IPS-NIHi11 (cell line): ENCODE results near the gene REN.

Experiments
- DNase-seq: peaks from one replicate; pipeline ENCODE4 v3.0.0; 2012; ENCODE audit warnings: mixed read lengths, low spot score

Gene REN

DNA sequence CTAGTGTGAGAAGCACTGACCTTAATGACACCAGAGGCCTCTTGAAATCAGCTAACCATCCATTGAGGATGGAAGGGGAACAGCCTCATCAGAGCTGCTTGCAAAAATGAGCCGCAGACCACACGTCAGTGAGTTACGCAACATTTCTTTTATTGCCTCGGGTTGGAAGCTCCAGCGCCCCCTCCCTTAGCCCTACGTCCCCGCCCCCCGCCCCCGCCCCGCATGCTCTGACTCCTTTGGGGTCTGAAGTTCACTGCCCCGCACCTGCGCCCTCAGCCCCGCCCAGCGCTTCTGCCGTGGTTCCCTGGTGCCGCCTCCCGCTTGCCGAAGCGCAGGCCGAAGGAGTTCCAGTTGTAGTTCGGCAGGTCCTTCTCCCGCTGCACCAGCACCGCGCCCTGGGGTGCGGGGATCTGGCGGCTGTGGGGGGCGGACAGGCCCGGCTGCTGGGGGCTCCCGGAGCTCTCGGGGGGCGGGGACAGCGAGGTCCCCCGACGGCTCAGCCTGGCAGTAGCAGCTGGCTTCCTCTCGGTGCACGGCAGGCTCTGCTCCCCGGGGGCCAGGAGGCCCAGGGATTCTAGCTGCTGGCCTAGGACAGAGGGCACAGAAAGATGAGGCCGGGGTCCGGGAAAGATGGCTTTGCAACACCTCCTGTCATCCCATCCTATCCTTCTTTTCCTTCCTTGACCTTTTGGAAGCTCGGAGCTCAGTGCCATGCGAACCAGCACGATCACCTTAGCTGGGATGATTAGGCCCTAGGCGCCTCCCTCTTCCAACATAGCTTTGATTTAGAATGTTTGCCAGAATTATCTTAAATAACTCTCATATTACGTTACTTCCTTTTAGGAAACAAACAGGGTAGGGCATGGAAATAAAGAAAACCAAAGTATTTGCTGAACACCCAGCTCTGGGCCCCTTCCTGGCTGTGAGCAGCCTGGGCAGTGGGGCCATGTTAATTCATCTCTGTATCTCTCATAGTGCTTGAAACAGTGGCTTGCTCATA, 24.4 kb upstream of the REN start:
- DNase-seq, result peak; percentile 84

DNA sequence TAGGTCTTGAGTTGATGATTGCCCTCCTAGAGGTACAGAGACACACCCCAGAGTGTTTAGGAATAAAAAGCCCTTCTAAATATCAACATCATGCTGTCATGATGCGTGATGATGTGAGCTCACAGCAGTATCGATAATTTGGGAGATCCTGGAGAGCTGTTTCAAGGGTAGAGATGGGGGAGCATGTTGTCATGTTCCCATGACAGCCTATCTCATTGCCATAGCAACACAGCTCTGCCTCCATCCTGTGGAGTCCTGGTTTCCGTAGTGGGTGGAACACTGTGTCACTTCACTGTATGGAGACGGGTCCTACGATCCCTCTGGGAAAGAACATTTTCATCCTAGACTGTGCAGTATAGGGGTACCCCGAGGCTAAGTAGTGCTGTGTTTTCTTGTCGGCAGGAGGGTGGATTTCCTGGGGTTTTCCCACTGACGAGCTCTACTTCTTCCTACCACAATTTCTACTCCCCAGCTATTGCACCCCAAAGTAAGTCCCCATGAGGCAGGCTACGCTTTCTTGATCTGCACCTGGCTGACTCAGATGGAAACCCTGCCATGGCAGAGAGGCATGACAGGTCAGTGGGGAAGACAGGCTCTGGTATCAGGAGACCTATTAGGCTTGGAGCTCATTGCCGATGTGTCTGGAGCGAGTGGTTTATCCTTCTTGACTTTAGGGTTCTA, 23.0 kb upstream of the REN start:
- DNase-seq, result no peak

DNA sequence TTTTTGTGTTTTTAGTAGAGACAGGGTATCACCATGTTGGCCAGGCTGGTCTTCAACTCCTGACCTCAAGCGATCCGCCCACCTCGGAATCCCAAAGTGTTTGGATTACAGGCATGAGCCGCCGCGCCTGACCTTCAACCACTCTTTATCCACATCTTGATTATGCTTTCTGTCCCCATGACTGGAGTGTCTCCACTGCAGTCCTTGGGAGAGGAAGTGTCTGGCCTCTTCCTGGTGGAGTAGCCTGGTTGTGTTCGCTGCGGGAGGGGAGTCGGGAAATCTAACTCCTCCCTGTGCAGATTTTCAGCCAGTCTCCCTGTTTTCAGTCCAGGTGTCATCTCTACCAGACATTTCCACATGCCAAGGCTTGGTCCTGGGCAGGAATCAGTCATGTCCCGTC, 20.5 kb upstream of the REN start:
- DNase-seq, result no peak

DNA sequence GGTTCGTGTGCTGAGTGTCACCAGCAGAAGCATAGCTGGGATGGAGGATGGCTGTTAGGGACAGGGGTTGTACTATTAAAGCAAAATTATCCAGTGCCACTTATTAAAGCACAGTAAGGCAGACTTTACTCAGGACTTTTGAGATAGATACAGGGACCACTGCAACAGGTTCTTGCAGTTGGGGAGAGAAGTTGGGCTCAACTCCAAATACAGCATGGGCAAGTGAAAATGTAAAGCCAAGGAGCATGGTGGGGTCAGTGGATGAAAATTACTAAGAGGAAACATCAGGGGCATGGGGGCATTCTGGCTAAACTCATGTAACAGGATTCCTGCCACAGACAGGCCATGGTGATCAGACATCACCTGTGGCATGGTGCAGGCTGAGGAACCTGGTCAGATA, 15.0 kb upstream of the REN start:
- DNase-seq, result no peak

DNA sequence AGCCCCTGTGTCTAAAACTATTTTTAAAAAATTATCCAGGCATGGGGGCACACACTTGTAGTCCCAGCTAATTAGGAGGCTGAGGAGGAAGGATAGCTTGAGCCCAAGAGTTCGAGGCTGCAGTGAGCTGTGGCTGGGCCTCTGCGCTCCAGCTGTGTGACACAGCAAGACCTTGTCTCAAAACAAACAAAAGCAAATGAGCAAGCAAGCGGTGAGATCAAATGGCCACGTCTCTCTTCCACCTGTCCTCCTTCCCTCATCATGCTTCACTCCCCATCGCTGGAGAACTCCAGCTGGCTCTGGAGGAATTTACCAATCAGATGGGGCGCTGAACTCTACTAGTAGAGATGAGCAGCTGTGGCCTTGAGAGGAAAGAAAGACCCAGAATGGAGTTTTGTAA, 14.0 kb upstream of the REN start:
- no peak for DNase-seq

DNA sequence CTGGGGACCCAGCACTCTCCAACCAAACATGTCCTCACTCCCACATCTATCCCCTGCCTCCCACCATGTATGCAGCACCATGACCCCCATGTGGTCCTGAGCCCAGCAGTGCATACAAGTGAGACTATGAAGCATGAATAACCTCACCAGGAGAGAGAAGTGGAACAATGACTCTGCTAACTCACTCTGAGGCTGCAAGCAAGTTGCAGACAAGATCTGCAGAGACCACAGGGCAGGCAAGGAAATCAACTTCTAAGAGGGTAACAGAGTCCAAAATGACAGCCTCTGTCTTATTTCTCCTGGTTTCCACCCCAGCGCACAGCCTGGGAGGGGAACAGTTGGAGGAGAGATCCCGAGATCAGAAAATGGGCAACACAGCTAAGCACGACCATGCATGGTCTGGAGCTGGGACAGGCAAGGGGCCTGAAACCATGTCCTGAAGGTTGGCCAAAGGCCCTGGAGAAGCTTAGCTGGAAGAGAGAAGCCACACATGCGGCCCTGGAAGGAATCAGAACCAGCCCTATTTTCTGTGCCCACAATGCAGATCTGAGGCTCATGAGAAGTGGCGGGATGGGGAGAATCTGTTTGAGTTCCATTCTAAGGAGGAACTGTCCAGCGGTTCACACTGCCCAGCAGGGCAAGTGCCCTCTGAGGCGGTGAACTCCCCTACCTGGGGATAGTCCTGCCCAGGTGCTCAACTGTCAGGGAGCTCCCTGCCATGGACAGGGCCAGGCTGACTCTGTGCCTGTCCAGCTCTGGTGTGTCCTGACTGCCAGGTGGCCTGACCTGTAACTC, 12.5 kb upstream of the REN start:
- no peak for DNase-seq

DNA sequence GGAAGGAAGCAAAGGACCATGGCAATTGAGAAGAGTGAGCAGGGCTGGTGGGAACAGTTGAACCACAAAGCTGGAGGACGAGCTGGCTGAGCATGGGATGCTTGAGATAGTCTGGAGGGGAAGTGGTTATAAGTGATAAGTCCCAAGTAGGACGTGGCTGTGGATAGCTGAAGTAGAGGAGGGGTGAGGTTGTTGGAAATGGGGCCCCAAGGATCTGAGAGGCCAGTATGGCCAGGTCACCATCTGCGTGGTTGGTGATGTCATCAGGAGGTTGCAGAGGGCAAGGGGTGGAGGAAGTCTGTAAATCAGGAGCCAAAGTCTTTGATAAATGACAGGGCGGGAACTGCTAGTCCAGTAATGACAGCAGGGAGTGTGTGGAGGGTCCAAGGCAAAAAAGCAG, 11.0 kb upstream of the REN start:
- DNase-seq, result no peak

DNA sequence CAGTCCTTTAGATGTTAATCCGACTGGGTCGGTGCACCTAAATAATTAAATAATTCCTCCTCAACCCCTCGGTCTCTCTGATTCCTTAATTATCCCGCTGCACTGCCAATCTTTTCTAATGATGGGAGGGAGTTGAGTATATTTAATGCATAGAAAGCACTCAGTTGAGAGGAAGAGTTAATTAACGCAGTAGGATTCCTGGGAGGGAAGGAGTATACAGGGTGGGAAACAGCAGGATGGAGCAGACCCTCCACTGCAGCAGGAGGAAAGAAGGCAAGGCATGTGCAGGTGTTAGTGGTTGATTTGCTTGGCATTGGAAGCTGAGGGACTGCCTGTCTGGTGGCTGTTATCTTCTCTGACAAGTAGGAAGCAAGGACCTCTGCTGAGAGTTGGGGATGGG, 9.9 kb upstream of the REN start:
- DNase-seq, result no peak

DNA sequence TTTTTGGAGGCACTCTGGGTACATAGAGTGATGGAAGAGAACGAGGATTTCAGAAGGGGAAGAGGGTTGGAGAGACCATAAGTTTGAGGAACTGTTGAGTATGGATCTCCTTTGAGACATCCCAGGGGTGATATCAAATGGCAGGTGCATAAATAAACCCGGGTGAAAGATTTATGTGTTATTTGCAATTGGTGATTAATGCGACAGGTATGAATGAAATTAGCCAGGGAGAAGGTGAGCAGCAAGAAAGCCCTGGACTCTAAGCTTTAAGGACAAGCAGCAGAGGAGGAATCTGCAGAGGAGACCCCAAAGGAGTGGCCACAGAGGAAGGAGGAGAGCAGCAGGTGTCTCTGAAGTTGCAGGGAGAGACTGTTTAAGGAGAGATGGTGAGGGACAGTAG, 8.8 kb upstream of the REN start:
- DNase-seq, result no peak

DNA sequence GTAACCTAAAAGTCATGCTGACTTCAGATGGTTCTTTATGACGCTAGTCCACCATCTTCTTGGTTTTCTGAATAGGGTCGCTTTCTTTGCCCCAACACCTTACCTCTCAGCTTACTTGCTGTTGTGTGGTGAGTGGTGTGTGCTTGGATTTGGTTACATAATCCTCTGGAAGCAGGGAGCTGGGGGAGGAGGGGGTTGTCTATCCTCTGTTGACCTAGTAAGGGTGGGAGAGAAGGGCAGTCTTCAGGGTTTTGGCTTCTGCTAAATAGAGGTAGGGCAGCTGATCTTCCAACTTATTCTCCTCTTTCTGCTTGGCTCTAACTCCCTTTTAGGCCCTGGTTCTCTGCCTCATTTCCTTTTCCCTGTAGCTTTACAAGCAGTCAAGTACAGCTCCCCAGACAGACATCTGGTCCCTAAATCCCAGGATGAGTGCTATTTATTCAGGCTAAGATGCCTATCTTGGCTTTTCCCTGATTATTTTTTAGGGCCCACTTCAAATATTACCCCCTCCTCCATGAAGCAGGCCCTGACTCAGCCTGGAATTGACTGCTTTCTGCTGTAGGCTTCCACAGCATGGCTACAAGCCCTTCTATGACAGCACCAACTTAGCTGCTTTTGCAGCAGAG, 6.4 kb upstream of the REN start:
- DNase-seq, result no peak

DNA sequence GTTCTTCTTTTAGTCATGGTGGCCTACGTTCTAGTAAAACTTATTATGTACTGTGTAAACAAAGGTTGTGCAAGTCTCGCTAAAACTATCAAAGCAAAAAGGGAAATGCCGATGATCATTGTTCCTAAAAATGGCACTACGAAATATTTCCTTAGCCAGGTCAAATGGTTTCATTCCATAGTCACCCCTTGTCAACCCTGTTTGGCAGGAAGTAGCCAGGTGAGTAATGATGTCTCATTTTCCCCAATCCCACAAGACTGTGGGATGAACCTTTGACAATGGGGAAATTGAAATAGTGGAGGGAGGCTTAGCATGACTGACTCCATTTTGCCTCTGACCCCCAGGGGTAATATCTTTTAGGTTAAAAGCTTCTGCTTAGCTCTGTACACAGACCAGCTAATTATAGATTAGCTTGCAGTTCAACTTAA, 5.6 kb upstream of the REN start:
- no peak for DNase-seq

DNA sequence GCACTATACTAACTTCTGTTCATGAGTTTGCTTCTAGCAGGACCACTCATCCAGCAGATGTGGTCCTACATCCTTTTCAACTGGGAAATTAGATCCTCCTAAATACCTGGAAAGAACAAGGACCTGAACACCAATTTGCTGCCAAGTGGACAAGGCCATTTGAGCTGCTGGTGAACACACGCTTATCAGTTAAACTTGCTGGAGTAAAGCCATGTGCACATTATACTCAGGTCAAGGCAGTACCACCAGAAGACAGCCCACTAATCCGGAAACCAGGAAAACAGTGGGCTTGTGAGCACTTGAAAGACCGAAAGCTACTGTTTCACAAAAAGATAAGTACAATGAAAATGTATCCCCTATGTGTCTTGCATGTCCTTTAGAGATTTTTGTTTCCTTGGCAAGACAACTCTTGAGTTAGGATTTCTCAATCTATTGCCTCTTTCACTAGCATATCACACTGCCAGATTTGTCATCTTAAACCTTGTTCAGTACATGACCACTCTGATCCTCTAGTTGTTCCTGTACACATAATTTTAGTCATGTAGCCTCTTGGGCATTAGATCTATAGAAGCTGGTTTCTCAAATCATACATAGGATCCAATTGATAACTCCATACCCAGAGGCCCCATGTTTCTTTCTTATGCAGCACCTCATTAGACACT, 4.5 kb upstream of the REN start:
- no peak for DNase-seq

DNA sequence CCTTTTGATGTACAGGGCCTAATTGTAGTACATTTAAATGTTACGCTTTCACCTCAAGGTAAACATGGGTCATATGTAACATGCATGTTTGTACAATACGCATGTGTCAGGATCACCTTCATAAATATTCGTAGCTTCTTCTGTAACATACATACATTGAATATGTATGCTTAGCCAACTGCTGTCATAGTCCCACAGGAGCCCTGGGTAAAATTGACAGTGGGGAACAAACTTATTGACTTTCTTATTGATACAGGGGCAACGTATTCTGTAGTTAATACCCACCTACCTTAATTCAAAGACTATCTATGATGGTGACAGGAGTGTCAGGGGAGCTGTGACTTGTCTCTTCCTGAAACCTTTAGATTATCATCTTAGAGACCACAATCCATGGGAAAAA, 3.7 kb upstream of the REN start:
- no peak for DNase-seq

DNA sequence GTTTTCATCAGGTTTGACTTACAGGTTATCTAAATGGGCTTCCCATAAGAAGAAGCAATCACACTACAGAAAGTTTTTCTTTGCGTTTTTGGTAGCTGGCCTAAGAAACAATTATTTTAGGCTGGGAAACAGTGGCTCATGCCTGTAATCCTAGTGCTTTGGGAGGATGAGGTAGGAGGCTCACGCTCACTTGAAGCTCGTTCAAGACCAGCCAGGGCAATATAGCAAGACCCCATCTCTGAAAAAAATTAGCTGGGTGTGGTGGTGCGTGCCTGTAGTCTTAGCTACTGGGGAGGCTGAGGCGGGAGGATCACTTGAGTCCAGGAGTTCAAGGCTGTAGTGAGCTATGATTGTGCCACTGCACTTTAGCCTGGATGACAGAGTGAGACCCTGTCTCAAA, 1.6 kb upstream of the REN start:
- no peak for DNase-seq

DNA sequence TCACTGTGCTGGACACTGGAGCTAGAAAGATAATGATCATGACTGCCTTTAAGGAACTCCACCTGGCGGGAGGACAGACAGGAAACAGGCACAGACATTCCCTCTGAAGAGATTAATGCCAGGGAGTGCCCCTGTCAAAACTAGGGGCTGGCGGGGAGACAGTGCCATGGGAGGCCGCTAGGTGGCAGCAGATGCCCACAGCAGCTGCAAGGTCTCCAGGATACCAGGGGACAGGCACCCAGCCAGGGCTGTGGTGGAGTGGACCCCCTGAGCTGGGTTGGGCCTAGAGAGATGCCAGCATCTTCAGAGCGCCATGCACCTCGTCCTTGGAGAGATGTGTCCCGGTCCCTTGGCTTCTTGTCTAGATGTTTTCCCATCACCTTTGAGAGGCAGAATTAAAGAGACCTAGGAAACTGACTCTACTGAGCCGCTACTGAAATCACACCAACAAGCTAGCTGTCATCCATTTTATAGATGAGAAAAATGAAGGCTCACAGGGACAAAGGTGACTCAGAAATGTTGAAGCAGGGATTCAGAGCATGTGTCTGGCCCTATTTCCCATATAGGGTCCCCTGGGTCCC, 3.6 kb downstream of the REN start:
- peak; percentile 94 for DNase-seq

DNA sequence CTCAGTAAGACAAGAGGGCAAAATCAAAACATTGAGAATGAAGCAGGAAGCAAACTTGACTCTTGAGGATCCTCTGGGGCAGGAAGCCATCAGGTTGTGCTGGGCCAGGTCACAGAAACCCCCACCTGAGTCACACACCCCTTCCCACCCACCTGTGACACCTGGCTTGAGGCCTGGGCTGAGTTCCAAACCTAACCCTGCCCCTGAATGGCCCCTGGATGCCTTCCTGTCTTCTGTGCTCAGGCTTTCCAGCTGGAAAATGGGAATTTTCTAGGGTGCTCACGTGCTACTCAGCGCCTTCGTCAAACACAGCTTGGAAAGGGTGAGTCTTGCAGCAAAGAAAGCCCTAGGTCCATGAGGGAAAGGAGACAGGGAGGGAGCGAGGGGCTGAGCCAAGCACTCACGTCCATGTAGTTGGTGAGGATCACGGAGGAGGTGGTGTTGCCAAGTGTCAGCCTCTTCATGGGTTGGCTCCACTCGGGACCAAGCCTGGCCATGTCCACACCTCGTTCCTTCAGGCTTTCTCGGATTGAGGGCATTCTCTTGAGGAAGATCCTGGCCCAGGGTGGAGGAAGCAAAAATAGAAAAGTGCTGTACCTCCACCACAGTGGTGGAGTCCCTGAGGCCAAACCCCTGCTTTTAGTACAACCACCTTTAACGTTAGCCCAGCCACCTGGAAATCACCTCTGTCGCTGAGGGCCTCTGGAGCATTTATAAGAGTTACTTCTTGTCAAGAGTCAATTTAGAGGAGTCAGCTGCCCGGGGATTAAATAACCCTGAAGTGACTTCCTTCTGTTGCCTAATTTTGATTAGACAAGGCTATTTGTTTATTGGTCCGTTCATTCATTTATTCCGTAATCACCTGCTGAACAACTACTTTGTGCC, 4.3 kb downstream of the REN start:
- no peak for DNase-seq

DNA sequence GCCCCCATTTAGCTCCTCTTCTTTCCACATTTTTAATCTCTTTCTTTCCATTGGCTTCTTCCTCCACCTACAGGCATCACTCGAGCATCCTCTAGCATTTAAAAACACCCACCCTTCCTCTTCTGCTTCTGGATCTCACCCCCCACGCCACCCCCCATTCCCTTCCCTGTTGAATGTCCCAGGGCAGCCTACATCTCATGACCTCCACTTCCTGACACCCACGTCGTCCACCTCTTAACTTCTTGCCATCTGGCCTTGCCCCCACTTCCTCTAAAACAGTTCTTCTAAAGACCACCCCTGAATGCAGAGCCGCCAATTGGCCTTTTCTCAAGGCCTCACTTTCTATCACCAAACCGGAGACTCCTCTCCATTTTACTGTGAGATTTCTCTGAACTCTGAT, 8.2 kb downstream of the REN start:
- DNase-seq, result no peak

DNA sequence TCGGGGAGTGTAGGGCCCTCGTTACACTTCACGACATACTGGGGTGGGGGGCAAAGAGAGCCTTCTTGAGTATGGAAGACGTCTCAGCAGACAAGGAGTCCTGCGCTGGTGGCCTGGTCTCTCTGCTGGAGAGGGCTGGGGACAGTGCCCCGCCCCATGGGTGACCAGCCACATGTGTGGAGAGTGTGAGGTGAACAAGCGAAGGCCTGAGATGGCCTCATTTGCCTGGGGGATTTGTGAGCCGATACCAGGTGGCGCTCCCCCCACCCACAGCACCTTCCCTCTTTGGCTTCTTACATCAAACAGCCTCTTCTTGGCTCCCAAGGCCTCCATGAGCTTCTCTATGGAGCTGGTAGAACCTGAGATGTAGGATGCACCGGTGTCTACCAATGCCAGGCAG, 10.3 kb downstream of the REN start:
- no peak for DNase-seq

DNA sequence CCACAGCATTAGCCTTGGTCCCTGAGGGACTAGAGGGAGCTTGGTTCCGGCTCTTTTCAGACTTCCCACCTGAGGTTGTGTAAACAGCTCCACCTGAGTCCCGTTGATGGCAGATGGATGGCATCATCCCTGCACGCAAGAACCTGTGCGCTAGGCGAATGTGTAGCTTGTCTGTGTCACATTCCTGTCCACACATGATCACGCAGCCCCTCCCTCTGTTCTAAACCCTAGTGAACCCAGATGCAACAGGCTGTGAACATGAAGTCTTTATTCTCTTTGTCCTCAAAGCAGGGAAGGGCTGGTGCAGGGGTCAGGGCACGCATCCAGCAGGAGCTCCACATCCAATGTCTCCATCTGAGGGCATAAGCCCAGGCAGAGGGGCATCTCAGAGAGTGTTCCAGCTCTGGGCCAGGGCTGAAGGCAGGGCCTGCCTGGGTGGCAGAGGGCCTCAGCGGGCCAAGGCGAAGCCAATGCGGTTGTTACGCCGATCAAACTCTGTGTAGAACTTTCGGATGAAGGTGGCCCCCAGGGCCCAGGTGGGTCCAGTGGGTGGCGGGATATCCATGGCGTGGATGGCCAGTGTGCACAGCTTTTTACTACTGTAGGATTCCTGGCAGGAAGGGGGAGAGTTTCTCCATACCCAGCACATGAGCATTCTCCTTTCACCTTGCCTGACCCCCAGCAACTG, 11.4 kb downstream of the REN start:
- DNase-seq, result no peak

DNA sequence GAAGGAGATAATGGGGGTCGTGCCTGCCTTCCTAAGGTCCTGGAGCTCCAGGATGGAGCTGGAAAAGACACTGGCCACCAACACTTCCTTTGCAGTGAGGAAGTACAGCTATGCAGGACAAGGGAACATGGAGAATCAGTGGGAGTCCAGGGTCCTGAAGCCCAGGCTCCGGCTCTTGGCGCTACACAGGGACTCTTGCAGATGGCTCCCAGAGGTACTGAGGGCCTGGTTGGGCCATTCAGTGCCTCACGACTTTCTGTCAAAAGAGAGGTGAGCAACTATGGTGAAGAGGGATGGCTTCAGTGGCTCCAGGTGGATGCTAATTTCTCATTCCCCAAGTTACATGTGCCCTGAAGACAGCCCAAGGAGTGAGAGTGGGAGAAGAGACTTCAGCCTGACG, 12.5 kb downstream of the REN start:
- DNase-seq, result no peak
